Dermis microvascular lymphatic vessel endothelial cell (primary cell): ENCODE data around the gene FABP2. TPM values are rescaled to one million over a fixed set of nuclear protein-coding genes. Genes with fewer than 3 reads are reported as not detected.
"Not testable (repeated sequence)": the region's sequence is repeated elsewhere in the genome, so short reads cannot be mapped to it uniquely, and the experiment has no call there.

Experiments
- DNase-seq, 2 donors: peaks; one replicate each; pipeline versions ENCODE4 v3.0.0 to v3.0.0-alpha.2; 2010; ENCODE audit warnings: low read depth in 2 of 2
- total RNA-seq: library from RNA; depleted of rRNA; stranded (reverse); fragments of >200 nt; gene quantifications from 2 replicates; pipeline ENCODE4 v1.2.1, GENCODE V29; 2014

Gene FABP2
- not detected in 2 replicates for total RNA-seq

DNA sequence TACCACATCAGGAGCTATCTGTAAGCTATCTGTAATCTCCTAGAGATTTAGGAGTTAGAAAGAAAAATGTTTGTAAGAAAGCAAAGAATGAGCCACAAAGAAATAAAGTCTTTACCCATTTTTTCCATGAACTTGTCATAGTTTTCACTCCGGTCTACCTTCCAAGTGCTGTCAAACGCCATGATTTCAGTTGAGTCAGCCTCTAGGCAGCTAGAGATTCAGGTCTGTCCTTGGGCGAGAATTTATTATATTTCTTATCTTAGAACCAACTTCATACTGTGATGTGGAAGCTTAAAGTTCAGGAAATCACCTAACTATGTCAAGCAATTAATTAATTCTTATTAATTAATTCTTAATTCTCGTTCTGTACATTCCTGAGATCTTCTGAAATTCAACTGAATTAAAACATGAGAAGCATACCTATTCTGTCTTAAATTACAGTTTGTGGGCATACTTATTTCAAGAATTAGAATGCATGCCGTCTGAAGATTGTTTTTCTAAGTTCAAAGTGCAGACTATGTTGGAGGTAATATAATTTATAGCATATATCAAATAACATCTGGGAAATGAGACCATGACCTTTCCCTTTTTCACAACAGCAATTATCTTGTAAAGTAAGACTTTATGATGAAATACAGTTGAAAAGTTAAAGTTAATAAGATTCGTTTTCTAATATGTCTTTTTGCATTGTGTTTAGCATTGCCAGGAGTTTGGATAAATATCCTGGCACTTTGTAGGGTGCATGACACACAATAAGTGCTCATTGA lies at the start of gene FABP2:
Gene FABP2, minus strand, starts transcription at position 218 of the 767 bp plus-strand sequence. Its CDS starts 36 bp downstream, at position 182.
- no peak for DNase-seq

DNA sequence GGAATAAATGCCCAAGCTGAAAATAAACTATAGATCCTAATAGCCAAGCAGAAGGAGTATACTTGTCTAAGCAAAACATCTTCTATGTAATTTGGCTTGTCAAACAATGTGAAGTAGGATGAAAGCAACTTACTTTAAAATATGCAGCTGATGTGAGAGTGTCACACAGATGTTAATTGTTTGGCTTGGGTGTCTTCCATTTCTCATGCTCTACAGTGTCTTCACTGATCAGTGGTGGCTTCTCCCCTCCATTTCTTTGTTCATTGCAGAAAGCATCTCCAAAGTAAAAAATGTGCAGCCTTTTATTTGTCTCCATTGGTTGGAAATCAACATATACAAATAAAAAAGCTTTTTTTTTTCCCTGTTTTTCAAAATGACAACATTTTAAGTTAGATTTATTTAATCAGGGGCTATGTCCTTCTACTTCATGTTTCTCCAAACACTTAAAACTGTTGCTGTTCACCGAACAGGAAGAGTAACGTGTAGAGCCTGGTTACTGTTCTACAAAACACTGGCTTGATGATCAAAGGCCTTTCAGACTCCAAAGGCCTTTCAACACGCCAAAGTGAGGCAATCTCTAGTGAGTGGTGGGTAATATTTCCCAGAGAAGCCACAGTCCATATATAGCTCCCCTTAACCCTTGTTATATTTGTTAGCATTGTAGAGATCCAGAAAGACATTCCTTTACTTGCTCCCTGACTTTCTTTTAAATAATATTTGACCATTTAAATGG lies 49.2 kb upstream of the FABP2 start:
- not testable (repeated sequence) for DNase-seq

DNA sequence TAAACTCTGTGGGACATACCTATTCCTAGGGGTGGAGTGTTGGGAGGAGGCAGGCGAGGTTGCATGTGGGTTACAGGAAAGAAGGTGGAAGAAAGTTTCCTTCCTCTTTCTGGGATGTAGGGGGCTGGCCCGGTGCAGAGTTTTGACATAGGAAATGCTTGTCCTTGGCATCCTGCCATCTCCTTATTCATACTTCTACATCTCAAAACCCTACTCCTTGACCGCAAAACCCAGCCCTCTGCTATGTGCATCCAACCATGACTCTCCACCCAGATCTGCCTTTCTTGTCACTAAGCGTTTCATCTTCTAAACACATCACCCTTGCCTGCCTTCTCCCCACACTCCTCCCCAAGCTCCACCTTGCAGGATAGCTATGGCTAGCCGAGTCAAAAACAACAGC lies 48.5 kb upstream of the FABP2 start:
- DNase-seq, result peak in 1 of 2 donors; percentile 1

- not testable (repeated sequence) for DNase-seq
Measured at GRCh38 chr4:119366802-119367201, 44.9 kb upstream of the FABP2 start.

DNA sequence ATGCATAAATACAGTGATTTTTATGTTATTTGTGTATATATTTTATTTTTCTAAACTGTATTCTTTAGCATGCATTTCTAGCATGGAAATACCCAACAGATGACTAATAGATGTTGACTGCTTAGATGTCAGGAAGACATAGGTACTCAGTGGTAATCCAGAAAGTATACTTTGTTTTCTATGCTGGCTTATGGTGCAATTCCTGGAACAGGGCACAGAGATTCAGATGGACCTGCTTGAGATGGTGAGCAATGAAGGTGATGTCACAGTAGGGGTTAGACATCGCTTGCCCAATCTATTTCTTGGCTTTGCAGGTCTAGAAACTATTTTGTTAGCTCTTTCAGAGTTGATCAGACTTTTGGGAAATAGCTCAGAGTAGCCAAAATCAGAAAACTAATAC lies 42.3 kb upstream of the FABP2 start:
- DNase-seq, result not testable (repeated sequence)

GRCh38 chr4:119363372-119363771 lies 41.4 kb upstream of the FABP2 start:
- DNase-seq, result not testable (repeated sequence)

DNA sequence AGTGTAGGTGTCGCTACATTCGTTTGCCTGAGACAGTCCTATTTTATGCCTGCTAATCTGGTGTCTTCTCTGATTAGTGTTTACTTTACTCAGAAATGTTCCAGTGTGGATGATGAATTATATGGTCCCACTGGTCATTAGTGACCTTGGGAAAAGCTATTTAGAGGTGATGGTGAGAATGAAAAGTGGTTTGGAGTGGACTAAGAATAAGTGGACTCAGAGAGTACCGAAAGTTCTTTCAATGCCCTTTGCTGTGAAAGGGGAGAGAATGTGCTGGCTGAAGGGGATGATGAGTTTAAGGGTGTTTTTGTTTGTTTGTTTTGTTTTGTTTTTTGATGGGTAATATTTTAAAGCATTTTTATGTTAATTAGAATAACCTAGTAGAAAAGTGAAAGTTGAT lies 40.5 kb upstream of the FABP2 start:
- not testable (repeated sequence) for DNase-seq

GRCh38 chr4:119359873-119360272 lies 37.9 kb upstream of the FABP2 start:
- not testable (repeated sequence) for DNase-seq

DNA sequence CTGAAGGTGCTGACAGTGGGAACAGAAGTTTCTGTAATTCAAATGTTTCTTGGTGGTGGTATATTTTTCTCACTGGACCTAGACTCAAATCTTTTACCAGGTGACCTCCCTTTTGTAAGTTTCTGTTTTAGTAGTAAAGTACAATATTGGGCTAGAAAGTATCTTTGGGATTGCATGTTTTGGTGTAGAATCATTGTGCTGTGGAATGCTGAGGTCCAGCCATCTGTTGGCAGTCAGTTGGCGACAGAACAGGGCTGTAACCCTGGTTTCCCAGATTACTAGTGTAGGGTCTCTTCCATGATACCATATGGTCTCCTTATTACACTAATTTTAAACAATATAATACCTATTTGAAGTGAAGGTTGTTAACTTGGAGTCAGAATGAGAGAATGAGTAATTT lies 34.9 kb upstream of the FABP2 start:
- DNase-seq, result not testable (repeated sequence)

DNA sequence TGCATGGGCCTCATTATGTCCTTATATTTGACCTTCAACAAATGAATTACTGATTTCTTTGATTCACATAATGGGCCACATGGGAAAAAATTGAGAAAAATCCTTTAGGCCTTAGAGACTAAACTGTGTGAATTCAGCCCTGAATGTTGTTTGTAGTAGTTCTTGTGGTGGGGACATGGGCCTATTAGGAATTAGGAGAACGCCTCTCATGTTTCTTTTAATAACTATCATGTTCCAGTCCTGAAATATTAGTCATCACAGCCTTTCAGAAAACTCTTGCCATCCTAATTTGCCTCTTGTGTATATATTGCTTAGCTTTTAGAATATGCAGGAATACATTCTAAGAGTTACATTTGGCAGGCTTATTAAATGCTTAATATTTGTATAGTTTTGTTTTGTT lies 34.1 kb upstream of the FABP2 start:
- not testable (repeated sequence) for DNase-seq

DNA sequence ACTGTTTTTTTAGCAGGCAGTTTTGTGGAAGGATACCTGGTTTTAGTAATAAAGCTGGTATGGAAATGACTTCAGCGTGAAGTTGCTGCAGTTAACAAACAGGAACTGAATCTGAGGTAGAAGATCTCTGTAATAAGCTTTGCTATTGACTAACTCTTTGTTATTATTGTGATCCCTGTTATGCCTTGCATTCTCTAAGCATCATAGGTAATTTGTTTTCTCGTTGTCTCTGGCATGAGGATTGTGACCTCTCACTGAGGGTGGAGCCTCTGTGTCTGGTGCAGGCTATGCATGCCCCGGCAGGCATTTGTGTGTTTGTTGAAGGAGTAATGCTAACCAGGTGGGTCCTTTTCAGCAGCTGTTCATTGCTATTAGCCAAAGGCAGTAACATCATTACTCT lies 31.4 kb upstream of the FABP2 start:
- DNase-seq, result not testable (repeated sequence)

GRCh38 chr4:119348169-119348568 lies 26.2 kb upstream of the FABP2 start:
- DNase-seq, result not testable (repeated sequence)

GRCh38 chr4:119343293-119343692 lies 21.4 kb upstream of the FABP2 start:
- not testable (repeated sequence) for DNase-seq

GRCh38 chr4:119339895-119340294 lies 18.0 kb upstream of the FABP2 start:
- not testable (repeated sequence) for DNase-seq

DNA sequence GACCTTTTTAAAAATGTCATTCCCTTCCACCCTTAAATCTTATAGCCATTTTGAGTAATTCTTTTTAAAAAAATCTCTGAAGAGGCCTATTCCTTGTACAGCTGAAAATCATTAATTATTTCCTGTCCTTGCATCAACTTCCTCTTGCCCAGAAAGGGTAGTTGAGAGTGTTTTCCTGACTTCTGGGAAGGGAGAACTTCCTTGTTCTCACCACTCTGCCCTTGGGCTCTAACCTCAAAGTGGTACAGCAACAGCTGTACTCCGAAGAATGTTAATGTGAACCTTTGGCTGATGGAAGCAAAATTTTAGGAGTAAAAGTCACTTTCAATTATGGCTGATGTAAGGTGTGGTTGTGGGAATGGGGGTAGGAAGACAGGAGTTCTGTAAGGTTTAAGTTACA lies 15.1 kb upstream of the FABP2 start:
- peak in 1 of 2 donors; percentile 17 for DNase-seq

GRCh38 chr4:119336332-119336979 lies 14.5 kb upstream of the FABP2 start:
- DNase-seq, result not testable (repeated sequence)

DNA sequence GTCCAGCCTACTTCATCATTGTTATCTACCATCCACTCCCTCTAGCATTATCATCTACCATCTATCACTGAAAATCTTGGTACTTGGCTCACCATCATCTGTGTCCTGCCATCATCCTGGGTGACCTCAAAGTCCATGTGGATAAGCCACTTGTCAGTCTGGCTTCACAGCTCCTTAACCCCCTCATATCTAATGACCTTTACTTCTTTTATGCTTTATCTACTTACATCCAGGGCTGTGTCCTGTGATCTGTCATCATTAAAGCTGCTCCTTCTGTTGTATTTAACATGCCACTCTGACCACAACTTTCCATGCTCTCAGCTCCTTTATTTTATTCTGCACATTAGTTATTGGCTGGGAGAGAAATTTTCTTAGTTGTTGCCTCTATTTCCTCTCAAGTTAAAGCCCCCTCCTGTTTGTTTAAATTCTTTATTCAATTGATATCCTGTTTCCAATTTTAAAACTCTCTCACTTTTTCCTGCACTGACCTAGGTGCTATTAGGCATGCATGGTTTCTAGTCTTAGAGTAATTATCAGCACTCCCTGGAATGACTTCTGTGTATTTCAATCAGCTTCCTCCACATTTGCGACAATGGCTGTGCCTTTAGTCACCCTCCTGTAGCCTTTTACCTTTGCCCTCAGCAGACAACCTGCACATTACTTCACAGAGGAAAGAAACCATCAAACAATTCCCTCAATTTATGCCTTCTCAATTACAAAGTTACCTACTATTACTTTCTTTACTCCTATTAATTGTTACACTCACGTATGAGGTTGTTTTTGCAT lies 8.1 kb upstream of the FABP2 start:
- no peak for DNase-seq

- no peak for DNase-seq
Measured at GRCh38 chr4:119328695-119329094, 6.8 kb upstream of the FABP2 start.

DNA sequence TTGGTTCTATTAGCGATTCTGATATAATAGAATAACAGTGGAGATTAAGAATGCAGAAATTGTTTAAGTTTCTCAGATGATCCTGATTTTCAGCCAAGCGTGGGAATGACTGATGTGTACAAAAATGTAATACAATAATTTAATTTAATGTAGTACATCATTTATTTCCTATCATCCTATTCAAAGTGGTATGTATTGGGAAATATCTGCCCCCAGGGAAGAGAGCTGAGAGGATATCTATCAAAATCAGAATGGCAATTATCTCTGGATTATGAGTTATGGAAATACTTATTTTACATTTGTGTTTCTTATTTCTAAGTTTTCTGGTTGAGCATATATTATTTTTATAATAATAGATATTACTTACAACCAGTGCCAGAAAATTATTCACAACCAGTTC lies 3.9 kb downstream of the FABP2 start:
- no peak for DNase-seq

DNA sequence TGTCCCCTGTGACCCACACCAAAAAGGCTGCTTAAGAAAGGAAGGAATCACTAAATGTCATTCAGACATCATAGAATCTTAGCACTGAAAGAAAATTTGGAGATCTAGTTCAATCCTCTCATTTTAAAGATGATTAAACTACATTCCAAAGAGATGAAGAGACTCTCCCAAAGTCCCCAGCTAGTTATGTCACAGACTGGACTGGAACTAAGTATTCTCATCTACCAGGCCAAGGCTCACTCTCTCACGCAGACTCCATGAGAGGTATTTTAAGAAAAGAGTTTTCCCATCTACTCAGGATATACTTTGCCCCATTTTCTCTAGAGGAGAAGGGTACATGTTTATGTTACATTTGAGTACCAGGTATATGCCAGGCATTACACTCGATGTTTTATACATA lies 6.9 kb downstream of the FABP2 start:
- no peak for DNase-seq

GRCh38 chr4:119314356-119314755 lies 7.6 kb downstream of the FABP2 start:
- DNase-seq, result peak; percentile 18 to 48
